Neural progenitor cell (in vitro differentiated cells): ENCODE measurements around the gene LRBA. TPM values are rescaled to one million over a fixed set of nuclear protein-coding genes. Genes with fewer than 3 reads are reported as not detected.
A peak's percentile ranks its signal among the peaks of the same experiment; 100 is the strongest.

Source experiments
- DNase-seq: peaks from one replicate; pipeline ENCODE4 v3.0.0-alpha.2; 2016; ENCODE audit warnings: low spot score
- H2AFZ ChIP-seq: fragments of 200-600 bp; sonication (generic); replicated peaks from 2 replicates; pipeline ENCODE4 v1.6.1; 2016; ENCODE audit warnings: antibody characterized with exemption
- H3F3A ChIP-seq: fragments of 200-600 bp; sonication (generic); 2 replicates; pipeline ENCODE4 v1.6.1; 2016; ENCODE audit warnings: antibody characterized with exemption, low read depth
- H3K27ac ChIP-seq: fragments of 200-600 bp; sonication (generic); 2 replicates; pipeline ENCODE4 v1.5.1; 2016; ENCODE audit warnings: mild to moderate bottlenecking
- H3K27me3 ChIP-seq: fragments of 200-600 bp; sonication (generic); 2 replicates; pipeline ENCODE4 v1.6.1; 2016; ENCODE audit warnings: mild to moderate bottlenecking, moderate library complexity
- H3K36me3 ChIP-seq: fragments of 200-600 bp; sonication (generic); 2 replicates; pipeline ENCODE4 v1.5.1; 2016
- H3K4me1 ChIP-seq: fragments of 200-600 bp; sonication (generic); 2 replicates; pipeline ENCODE4 v1.6.1; 2016; ENCODE audit warnings: mixed run types
- H3K4me2 ChIP-seq: fragments of 200-600 bp; sonication (generic); 2 replicates; pipeline ENCODE4 v1.6.1; 2016
- H3K4me3 ChIP-seq: fragments of 200-600 bp; sonication (generic); 2 replicates; pipeline ENCODE4 v1.5.1; 2016
- H3K79me2 ChIP-seq: fragments of 200-600 bp; sonication (generic); 2 replicates; pipeline ENCODE4 v1.6.1; 2016; ENCODE audit warnings: low read depth
- H3K9ac ChIP-seq: fragments of 200-600 bp; sonication (generic); 2 replicates; pipeline ENCODE4 v1.6.1; 2016
- H3K9me3 ChIP-seq: fragments of 200-600 bp; sonication (generic); 2 replicates; pipeline ENCODE4 v1.5.1; 2016; ENCODE audit warnings: low read depth
- H4K20me1 ChIP-seq: fragments of 200-600 bp; sonication (generic); 2 replicates; pipeline ENCODE4 v1.6.1; 2016; ENCODE audit warnings: low read depth
- H3K27ac Mint-ChIP-seq: 3 replicates; pipeline ENCODE4 v1.8.0; 2021; ENCODE audit warnings: mixed read lengths
- H3K27me3 Mint-ChIP-seq: 2 replicates; pipeline ENCODE4 v1.8.0; 2022; ENCODE audit warnings: low read depth, mild to moderate bottlenecking, inconsistent platforms, moderate library complexity, mixed read lengths; ENCODE audit not compliant: insufficient read depth
- H3K36me3 Mint-ChIP-seq: 3 replicates; pipeline ENCODE4 v1.8.0; 2021; ENCODE audit warnings: mixed read lengths
- H3K4me1 Mint-ChIP-seq: 3 replicates; pipeline ENCODE4 v1.8.0; 2021; ENCODE audit warnings: mixed read lengths
- H3K4me3 Mint-ChIP-seq: 3 replicates; pipeline ENCODE4 v1.8.0; 2021; ENCODE audit warnings: mild to moderate bottlenecking, moderate library complexity, mixed read lengths
- H3K9me3 Mint-ChIP-seq: 3 replicates; pipeline ENCODE4 v1.8.0; 2020; ENCODE audit warnings: mixed read lengths
- CTCF ChIP-seq: fragments of 200-600 bp; sonication (generic); IDR thresholded peaks from 2 replicates; pipeline ENCODE4 v1.5.1; 2017; ENCODE audit warnings: antibody characterized with exemption, mild to moderate bottlenecking
- EZH2 ChIP-seq: fragments of 200-600 bp; sonication (generic); IDR thresholded peaks from 2 replicates; pipeline ENCODE4 v1.6.1; 2017; ENCODE audit warnings: antibody characterized with exemption, mild to moderate bottlenecking, moderate library complexity
- EZH2phosphoT487 ChIP-seq: fragments of 200-600 bp; sonication (generic); IDR thresholded peaks from 2 replicates; pipeline ENCODE4 v1.6.1; 2017; ENCODE audit warnings: antibody characterized with exemption
- total RNA-seq: library from RNA; depleted of rRNA; stranded (reverse); fragments of >200 nt; gene quantifications from 2 replicates; pipeline ENCODE4 v1.2.3, GENCODE V29; 2015; ENCODE audit warnings: low replicate concordance

The LRBA gene
- total RNA-seq, 1 donor from 2014 or later: 111 TPM

- H4K20me1 ChIP-seq: no peaks in the 10 kb centered on the region
- Mint-ChIP-seq H3K36me3 (peaks cover 32% of the 10 kb centered on the region), H3K4me3 (no peak overlapping the region), H3K4me1 (peaks cover 17% of the 10 kb centered on the region), H3K27me3 (peaks cover 5% of the 10 kb centered on the region), H3K9me3 (no peaks in the 10 kb centered on the region), H3K27ac (peak overlapping the region; percentile 78)
- no peaks in the 10 kb centered on the region for H3K79me2 ChIP-seq
- TF ChIP-seq CTCF: no peak
- TF ChIP-seq EZH2phosphoT487: no peak
- no peak for TF ChIP-seq EZH2
- H3K27ac ChIP-seq: no peak overlapping the region
- no peak overlapping the region for H3K4me2 ChIP-seq
- H3K36me3 ChIP-seq: no peaks in the 10 kb centered on the region
- no peaks in the 10 kb centered on the region for H3K4me1 ChIP-seq
- no peaks in the 10 kb centered on the region for H3K27me3 ChIP-seq
- no peaks in the 10 kb centered on the region for H3K9me3 ChIP-seq
- no peak overlapping the region for H2AFZ ChIP-seq
- DNase-seq: no peak
- H3F3A ChIP-seq: peaks cover 9% of the 10 kb centered on the region
- H3K4me3 ChIP-seq: no peak overlapping the region
- no peak overlapping the region for H3K9ac ChIP-seq
These were observed 761.0 kb downstream of the LRBA start for GRCh38 chr4:150253965-150254630.

GRCh38 chr4:150253416-150253815 is 761.7 kb downstream of the LRBA start:
- Histone ChIP-seq H2AFZ (no peak overlapping the region), H3F3A (peaks cover 9% of the 10 kb centered on the region), H3K4me2 (no peak overlapping the region), H3K9ac (no peak overlapping the region), H3K27ac (no peak overlapping the region), H3K4me3 (no peak overlapping the region), H4K20me1 (no peaks in the 10 kb centered on the region), H3K4me1 (no peaks in the 10 kb centered on the region), H3K9me3 (no peaks in the 10 kb centered on the region), H3K27me3 (no peaks in the 10 kb centered on the region), H3K79me2 (no peaks in the 10 kb centered on the region), H3K36me3 (no peaks in the 10 kb centered on the region)
- Mint-ChIP-seq H3K9me3 (no peaks in the 10 kb centered on the region), H3K27me3 (peaks cover 5% of the 10 kb centered on the region), H3K27ac (no peak overlapping the region), H3K4me3 (no peak overlapping the region), H3K36me3 (peaks cover 34% of the 10 kb centered on the region), H3K4me1 (peaks cover 11% of the 10 kb centered on the region)
- DNase-seq: no peak
- TF ChIP-seq EZH2 (no peak), EZH2phosphoT487 (no peak), CTCF (no peak)

GRCh38 chr4:150252741-150253140 is 762.3 kb downstream of the LRBA start:
- Histone ChIP-seq H3K27me3 (no peaks in the 10 kb centered on the region), H3K4me2 (no peak overlapping the region), H3K36me3 (no peaks in the 10 kb centered on the region), H3K27ac (no peak overlapping the region), H4K20me1 (no peaks in the 10 kb centered on the region), H3F3A (peaks cover 9% of the 10 kb centered on the region), H3K4me3 (no peak overlapping the region), H3K4me1 (no peaks in the 10 kb centered on the region), H3K9ac (no peak overlapping the region), H3K79me2 (no peaks in the 10 kb centered on the region), H2AFZ (no peak overlapping the region), H3K9me3 (no peaks in the 10 kb centered on the region)
- peaks cover 6% of the 10 kb centered on the region for H3K4me1 Mint-ChIP-seq
- TF ChIP-seq CTCF: no peak
- TF ChIP-seq EZH2: no peak
- no peak overlapping the region for H3K4me3 Mint-ChIP-seq
- no peaks in the 10 kb centered on the region for H3K9me3 Mint-ChIP-seq
- H3K27ac Mint-ChIP-seq: no peak overlapping the region
- peaks cover 36% of the 10 kb centered on the region for H3K36me3 Mint-ChIP-seq
- DNase-seq: no peak
- H3K27me3 Mint-ChIP-seq: peaks cover 3% of the 10 kb centered on the region
